ENCODE measurements around the gene DUX4.
"Not testable (repeated sequence)": the region's sequence is repeated elsewhere in the genome, so short reads cannot be mapped to it uniquely, and the experiment has no call there.

DUX4 gene

GRCh38 chr4:190173428-190173827 lies at the start of gene DUX4:
Gene DUX4, plus strand, starts transcription at chr4:190173774. Its CDS starts 0 bp downstream, at chr4:190173774.
- not testable (repeated sequence) for DNase-seq (ENCODE audit: low spot score)

GRCh38 chr4:190175436-190175835 lies 1.9 kb downstream of the DUX4 start:
- DNase-seq (ENCODE audit: low spot score), result not testable (repeated sequence)

GRCh38 chr4:190177727-190178605 lies 4.4 kb downstream of the DUX4 start:
- not testable (repeated sequence) for DNase-seq (ENCODE audit: low spot score)

- not testable (repeated sequence) for DNase-seq (ENCODE audit: low spot score)
Observed at GRCh38 chr4:190178606-190178990, 5.0 kb downstream of the DUX4 start.

GRCh38 chr4:190179030-190179739 lies 5.6 kb downstream of the DUX4 start:
- not testable (repeated sequence) for DNase-seq (ENCODE audit: low spot score)

GRCh38 chr4:190179740-190180094 lies 6.1 kb downstream of the DUX4 start:
- DNase-seq (ENCODE audit: low spot score), result not testable (repeated sequence)

GRCh38 chr4:190180947-190181346 lies 7.4 kb downstream of the DUX4 start:
- not testable (repeated sequence) for DNase-seq (ENCODE audit: low spot score)

- not testable (repeated sequence) for DNase-seq (ENCODE audit: low spot score)
Observed at GRCh38 chr4:190181481-190182100, 8.0 kb downstream of the DUX4 start.

GRCh38 chr4:190203510-190203909 lies 29.9 kb downstream of the DUX4 start:
- not testable (repeated sequence) for DNase-seq (ENCODE audit: low spot score)
